OCI-M2 (cell line): Measurements from ENCODE around the gene SMOC2.
"Not testable (repeated sequence)": the region's sequence is repeated elsewhere in the genome, so short reads cannot be mapped to it uniquely, and the experiment has no call there.

Experiments used
- DNase-seq: peaks from one replicate; lab custom pipeline; 2025; ENCODE audit not compliant: unreplicated experiment; lab: John Stamatoyannopoulos, UW

SMOC2 gene

DNA sequence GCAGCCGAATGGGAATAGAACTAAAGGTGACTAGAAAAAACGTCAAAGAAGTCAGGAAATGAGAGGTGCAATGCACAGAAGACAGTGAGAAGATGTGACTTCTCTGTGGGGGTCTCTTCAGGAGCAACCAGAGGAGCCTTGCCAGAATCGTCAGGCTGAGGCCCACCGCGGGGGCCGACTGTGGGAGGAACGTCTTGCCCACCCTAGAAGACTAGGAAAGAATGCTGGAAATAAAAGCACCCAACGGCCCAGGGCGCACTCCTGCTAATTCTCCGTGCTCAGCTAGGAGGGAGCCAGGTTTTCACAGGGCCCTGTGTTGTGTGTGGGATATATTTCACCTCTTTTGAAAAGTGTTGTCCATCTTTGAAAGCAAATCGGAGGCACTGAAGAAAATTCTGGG lies 129.2 kb downstream of the SMOC2 start:
- DNase-seq: no peak

GRCh38 chr6:168571268-168571667 lies 130.3 kb downstream of the SMOC2 start:
- no peak for DNase-seq

DNA sequence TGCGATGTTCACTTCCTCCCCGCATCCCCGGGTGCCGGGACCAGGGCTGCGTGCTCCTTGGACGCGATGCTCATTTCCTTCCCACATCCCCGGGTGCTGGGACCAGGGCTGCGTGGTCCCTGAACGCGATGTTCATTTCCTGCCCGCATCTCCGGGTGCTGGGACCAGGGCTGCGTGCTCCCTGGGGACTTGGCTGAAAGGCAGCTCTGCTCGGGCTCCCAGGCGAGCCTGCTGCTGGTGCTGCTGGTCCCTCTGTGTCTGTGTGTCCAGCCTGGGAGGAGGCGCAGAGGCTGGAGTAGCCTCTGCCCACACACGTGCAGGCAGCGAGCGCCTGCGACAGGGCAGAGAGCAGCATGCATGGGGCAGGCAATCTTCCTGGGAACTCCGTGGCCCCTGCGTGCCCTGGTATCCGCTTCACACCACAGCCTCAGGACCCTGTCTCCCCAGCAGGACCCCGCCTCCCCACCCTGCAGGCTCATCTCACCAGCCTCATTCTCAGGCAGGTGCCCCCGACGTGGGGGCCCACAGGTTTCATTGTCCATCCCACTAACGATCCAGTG lies 132.4 kb downstream of the SMOC2 start:
- not testable (repeated sequence) for DNase-seq

GRCh38 chr6:168574075-168574698 lies 133.2 kb downstream of the SMOC2 start:
- no peak for DNase-seq

DNA sequence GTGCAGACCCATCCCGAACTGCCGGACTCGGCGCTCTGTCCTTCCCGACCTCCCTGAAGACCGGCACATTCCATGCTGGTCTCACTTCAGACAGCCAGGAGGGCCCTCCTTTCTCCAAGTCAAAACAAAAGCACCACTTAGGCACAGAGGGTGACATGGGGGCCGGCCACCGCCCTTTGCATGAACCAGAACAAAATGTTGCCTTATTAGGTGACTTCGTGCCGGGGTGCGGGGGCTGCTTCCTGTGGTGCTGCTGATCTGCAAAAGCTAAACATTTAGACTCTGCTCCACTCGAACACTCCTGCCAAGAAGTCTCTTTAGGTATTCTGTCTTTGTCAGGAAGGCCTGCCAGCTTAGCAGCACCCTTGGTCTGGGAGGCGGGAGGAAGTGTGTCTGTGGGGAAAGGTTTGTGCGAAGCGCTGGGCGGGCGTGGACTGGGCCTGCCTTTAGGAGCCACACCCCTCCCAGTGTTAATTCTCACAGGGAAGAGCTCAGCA lies 133.8 kb downstream of the SMOC2 start:
- no peak for DNase-seq

DNA sequence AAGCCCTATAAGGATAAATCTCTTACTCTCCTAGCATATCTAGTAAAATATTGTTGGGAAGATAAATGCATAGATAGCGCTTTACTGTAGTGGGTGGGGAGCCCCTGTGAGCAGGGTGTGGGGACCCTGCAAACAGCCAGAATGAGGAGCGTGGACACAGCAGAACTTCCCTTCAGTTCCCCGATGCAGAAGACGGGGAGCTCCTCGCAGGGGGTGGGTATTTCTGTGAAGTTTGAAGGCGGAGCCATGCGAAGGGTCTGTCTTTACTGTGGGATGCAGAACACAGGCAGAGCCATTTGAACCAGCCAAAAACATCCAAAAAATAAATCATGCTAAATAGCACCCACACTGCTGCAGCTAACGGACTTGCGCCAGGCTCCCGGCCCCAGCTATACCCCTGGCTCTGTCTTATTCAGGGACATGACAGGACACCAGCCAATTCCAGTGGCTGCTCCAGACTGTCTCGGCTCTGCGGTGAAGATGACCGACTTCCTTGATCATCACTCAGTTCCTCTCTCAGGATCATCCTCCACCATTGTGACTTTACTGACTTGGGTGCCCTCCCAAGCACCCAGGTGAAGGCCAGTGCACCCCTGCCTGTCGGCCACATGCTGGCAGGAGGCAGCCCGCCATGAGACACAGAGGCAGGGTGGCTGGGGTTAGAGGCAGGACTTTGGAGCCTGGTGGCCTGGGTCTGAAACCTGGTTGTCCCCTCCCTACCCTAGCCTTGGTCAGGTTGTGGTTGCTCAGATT lies 134.5 kb downstream of the SMOC2 start:
- DNase-seq: no peak

GRCh38 chr6:168576388-168576787 lies 135.4 kb downstream of the SMOC2 start:
- DNase-seq: no peak

DNA sequence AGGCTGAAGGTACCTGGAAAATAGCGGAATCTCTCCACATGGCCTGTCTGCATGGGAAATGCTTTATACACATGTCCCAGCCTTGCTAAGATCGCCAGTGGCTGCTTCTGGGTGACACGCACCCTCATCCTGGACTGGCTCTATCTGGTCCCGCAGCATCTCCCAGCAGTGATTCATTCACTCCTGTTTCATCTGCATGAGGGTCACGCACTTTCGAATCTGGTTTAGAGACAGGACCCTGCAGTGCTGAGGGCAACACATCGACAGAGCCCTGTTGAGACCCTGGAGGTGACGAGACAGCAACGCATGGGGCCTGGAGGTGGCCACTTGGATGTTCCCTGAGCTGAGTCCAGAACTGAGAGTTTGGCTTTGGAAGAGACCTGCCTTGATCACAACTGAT lies 136.5 kb downstream of the SMOC2 start:
- DNase-seq: no peak

- no peak for DNase-seq
Observed at GRCh38 chr6:168578036-168578435, 137.1 kb downstream of the SMOC2 start.

GRCh38 chr6:168581236-168581635 lies 140.3 kb downstream of the SMOC2 start:
- DNase-seq: no peak

GRCh38 chr6:168581706-168582105 lies 140.7 kb downstream of the SMOC2 start:
- DNase-seq: no peak

- no peak for DNase-seq
Observed at GRCh38 chr6:168582571-168582981, 141.6 kb downstream of the SMOC2 start.

DNA sequence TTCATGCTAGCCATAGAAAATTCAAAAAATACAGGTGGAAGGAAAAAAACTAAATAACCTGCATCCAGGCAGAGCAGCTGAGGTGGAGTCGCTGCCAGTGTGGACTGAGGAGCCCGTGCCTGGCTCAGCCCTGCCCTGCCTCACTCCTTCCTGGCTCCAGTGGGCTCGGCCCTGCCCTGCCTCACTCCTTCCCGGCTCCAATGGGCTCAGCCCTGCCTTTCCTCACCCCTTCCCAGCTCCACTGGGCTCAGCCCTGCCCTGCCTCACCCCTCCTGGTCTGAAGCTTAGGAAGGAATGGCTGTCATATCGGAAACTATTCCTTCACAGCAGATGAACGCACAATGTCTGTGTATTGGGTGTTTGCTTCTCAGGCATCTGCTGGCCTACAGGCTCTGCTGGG lies 142.1 kb downstream of the SMOC2 start:
- no peak for DNase-seq

DNA sequence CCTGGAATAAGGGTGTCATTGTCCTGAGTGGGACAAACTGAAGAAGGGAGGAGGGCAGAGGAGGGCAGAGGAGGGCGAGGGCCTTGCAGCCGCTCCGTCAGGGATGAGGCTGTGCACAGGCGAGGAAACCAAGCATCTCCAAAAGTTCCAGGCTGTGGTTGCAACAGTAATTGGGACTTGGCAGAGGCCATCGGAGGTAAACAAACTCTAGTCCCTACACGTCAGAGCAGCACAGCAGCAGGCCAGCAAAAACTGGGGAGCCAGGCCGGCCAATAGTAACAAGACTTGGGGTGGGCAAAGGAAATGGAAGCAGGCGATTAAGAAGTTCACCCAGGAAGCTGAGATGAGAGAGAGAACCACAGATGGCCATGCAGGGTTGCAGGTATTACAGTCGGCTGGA lies 142.8 kb downstream of the SMOC2 start:
- DNase-seq: no peak

GRCh38 chr6:168584249-168584648 lies 143.3 kb downstream of the SMOC2 start:
- no peak for DNase-seq

DNA sequence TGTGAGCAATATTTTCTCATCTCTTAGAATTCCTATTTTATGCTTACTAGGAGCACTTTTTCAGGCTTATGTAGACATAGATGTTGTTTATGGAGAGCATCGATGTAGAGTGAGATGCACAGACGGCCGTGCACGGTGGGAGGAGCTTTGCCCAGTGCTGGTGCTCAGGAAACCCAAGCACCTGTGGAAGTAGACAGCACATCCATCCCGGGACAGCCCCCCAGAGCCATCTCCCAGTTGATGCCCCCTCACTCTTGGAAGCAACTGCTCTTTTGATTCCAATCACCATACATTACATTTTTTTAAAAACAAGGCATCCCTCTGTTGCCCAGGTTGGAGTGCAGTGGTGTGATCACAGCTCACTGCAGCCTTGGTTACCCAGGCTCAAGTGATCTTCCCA lies 143.7 kb downstream of the SMOC2 start:
- no peak for DNase-seq

GRCh38 chr6:168585441-168585840 lies 144.5 kb downstream of the SMOC2 start:
- no peak for DNase-seq

- no peak for DNase-seq
Observed at GRCh38 chr6:168589275-168589674, 148.3 kb downstream of the SMOC2 start.

DNA sequence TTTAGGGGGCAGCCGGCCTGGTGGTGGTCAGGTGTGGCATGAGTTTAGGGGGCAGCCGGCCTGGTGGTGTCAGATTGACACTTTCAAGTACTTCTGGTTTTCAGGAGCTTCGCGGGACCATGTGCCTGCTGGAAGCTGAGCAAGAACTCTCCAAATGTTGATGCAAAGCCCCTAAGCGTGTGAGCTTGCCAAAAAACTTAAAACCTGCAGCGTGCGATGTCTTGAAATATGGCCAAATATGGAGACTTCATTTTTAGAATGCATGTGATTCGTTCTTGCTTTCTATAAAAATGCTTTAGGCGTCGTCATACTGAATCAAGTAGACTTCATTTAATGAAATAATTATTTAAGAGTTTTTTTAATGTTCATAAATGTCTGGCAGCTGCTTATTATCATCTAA lies 149.4 kb downstream of the SMOC2 start:
- DNase-seq: no peak

- no peak for DNase-seq
Observed at GRCh38 chr6:168596344-168596743, 155.4 kb downstream of the SMOC2 start.

DNA sequence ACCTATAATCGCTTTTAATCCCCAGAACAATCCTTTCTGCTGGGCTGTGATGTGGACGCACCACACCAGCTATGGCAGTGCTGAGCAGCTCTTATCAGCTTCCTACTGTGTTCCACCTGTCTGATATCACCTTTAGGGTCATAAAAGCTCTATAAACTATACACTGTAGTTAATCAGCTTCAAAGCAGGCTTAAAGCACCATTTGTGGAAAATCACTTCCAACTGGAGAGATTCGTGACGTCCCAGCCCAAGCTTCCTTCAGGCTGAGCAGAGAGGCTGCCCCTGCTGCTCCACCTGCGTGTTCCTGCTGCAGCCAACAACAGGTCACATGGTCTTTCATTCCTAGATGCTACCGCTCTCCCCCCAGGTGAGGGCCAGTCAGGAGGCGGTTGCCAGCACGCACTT lies 156.5 kb downstream of the SMOC2 start:
- no peak for DNase-seq
